GM04503 (cell line): ENCODE results near the gene PRDM16.

Experiments used
- DNase-seq: peaks from one replicate; pipeline ENCODE4 v3.0.0-alpha.2; 2012; ENCODE audit warnings: low read depth

Gene PRDM16

DNA sequence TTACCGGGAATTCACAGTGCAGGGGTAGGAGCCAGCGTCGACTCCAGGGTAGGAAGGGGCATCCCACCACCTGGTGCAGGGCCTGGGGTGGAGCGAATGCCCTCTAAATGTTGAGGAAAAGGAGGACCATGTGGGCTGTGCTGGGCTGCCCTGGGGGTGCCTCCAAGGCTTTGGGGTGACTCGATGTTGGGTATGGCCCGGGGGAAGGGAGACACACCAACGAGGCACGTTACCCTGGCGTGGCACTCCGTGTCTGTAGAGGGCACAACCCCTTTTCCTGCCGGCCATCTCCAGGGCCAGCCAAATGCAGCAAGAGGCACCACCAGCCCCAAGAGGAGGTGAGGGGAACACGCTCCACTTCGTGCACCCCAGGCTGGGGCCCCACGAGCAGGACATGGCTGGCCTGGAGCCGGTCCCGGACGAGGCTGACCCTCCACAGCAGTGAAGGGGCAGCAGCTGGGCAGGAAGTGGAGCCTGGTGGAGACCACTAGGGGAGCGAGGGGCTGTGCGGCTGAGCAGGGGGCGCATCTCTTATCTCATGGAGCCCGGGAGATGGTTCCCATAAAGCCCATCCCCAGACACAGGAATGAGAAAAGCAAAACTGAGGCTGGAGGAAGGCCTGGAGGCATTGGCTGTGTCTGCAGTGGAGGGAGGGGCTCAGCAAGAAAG is 36.5 kb upstream of the PRDM16 start:
- no peak for DNase-seq

- DNase-seq = no peak
Observed at GRCh38 chr1:3033040-3033789, 35.8 kb upstream of the PRDM16 start.

GRCh38 chr1:3033790-3034090 is 35.3 kb upstream of the PRDM16 start:
- no peak for DNase-seq

DNA sequence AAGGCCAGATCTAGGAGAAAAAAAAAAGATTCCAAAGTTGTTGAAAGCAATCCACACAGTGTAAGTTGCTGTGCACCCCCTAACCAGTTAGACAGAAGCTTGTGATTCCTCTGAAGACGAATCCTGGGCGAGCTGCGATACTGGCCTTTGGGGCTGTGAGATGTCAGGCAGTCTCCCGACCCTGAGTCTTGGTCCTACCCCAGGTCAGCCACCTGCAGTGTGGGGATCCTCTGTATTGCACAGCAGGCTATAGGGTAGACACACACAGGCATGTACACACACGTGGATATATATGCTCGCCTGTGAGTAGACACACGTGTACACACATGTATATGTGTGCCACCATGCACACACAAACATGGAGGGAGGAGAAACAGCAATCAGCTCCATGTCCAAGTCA is 34.8 kb upstream of the PRDM16 start:
- DNase-seq = no peak

GRCh38 chr1:3034728-3035562 is 34.1 kb upstream of the PRDM16 start:
- no peak for DNase-seq

DNA sequence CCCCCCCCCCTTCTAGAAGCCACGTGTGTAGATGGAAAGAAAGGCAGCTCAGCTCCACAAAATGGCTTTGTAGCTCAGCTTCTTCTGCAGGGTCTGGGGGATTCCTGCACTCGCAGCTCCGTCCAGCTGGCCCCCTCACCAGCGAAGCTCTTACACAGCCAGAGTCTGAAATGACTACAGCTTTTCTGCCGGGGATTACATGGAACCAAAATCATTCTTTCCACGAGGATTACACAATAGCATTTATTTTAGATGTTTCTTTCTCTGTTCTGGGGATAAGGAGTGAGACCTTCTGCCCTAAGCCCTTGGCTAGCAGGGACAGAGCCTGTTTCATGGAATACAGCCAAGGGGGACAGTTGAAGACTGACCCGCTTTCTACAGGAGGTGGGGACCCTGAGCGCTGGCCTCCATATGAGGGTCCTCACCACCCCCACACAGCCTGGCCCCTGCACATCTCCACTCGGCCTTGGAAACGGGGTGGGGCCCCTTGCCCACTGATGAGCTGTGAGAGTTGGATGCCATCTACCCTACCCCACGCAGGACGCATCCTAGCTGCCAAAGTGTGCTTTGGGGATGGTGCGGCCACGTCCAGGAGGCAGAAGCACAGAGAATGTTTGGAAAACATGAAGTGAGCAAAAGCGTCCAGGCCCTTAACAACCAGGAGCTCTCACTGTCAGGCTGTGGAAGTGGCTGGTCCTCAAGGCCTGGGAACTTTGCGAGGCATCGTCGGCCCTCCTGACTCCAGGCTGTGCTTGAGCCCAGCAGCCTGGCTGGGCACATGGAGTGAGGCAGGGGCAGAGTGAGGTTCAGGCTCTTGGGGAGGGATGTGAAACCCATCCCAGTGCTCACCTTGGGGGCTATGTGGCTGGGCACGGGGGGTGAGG is 33.2 kb upstream of the PRDM16 start:
- no peak for DNase-seq

- DNase-seq = no peak
Observed at GRCh38 chr1:3036447-3037280, 32.3 kb upstream of the PRDM16 start.

DNA sequence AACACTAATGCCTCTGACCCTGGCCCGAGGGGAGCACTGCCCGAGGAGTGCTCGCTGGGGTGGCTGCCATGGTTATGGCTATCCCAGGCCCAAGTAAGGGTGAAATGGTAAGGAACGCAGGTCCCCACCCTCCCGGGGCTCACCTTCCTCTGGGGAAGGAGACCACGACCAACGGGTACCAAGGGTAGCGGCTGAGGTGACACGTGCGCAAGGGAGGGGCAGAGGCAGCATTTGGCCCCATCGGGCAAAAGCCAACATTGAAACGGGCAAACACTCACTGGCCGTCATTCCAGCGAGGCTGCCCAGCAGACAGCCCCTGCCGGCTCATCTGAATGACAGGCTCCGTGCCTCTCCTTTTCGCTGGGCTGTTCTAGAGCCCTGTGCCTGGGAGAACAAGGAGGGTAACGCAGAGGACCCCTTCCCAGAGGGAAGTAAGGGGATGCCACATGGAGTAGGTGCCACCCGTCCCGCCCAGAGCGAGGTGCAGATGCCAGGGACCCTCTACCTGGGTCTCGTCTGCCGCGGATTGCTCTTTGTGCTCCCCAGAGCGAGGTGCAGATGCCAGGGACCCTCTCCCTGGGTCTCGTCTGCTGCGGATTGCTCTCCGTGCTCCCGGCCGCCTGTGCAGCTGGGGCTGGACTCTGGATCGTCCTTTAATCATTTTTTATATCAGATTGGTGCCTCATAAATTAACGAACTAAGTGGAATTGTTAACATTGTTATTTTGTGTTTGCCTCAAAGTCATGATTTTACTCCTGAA is 31.5 kb upstream of the PRDM16 start:
- no peak for DNase-seq

GRCh38 chr1:3038113-3038551 is 30.9 kb upstream of the PRDM16 start:
- DNase-seq = no peak

GRCh38 chr1:3038571-3039181 is 30.3 kb upstream of the PRDM16 start:
- no peak for DNase-seq

DNA sequence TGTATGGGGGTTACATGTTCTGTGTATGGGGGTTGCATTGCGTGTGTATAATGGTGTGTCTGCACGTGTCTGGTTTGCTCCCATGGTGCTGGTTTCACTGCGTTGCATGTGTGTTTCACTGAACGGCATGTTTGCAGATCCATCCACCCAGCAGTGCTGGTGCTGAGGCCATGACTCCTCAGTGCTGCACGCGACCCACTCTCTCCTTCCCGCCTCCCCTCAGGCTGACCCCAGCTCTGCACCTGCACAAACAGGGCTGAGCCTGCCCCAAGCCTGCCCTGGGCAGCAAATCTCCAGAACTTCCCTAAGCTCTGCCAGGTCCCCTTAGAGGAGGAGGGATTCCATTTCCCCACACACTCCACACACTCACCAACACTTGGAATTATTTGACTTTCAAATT is 29.0 kb upstream of the PRDM16 start:
- DNase-seq = no peak

GRCh38 chr1:3042481-3042880 is 26.5 kb upstream of the PRDM16 start:
- no peak for DNase-seq

DNA sequence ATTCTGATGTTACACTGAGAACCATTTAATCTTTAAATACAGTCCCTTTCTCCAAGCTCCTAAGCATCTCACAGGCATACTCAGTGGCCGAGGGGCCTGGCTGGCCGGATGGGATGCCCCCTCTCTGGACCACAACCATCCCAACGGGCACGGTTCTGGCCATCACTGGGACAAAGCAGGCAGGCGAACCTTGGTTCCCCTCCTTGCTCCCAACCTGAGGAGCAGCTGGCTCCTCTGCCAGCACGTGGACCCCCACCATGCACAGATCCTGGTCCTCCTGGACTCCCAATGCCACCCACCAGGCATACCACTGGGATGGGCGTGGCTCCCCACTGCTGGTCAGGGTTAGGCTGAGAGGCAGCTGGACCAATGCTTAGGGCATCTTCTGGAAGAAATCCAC is 19.8 kb upstream of the PRDM16 start:
- no peak for DNase-seq

GRCh38 chr1:3049905-3050304 is 19.1 kb upstream of the PRDM16 start:
- no peak for DNase-seq

DNA sequence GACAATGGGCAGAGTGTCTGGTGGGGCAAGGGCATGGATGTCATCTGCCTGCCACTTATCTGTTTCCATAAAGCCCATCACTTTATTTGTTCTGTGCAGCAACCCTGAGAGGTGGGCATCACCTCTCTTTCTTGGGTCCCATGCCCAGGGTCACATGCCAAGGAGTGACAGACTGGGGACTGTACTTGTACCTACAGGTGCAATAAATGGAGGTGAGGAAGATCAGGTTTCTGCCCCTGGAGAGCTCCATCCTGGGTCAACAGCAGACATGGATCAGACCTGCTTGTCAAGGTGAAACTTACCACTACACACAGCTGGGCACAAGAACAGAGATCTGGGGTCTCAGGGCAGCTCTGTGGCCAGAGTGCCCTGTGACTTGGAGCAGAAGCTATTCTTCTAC is 18.4 kb upstream of the PRDM16 start:
- no peak for DNase-seq

DNA sequence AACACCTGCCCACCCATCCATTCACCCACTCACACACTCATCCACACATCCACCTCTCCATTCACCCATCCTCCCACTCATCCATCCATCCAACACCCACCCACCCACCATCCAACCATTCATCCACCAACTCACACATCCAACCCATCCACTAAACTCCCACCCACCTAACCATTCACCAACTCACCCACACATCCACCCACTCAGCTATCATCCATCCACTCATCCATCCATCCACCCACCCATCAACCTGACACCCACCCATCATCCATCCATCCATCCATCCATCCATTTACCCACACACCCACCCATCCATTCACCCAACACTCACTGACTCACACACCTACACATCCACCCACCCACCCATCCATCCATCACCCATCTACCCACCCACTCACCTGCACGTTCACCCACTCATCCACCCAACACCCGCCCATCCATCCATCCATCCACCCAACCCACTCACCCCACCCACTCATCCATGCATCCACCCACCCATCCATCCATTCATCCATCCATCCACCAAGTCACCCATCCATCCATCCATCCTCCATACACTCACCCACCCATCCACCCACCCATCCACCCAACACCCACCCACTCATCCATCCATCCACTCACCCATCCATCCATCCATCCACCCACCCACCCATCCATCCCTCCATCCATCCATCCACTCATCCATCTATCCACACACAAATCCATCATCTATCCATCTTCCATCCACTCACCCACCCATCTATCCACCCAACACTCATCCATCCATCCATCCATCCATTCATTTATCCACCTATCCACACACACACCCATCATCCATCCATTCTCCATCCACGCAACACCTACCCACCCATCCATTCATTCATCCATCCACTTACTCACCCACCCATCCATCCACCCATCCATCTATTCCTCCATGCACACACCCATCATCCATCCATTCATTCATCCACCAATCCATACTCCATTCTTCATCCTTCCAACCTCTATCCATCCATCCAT is 17.4 kb upstream of the PRDM16 start:
- DNase-seq = no peak

DNA sequence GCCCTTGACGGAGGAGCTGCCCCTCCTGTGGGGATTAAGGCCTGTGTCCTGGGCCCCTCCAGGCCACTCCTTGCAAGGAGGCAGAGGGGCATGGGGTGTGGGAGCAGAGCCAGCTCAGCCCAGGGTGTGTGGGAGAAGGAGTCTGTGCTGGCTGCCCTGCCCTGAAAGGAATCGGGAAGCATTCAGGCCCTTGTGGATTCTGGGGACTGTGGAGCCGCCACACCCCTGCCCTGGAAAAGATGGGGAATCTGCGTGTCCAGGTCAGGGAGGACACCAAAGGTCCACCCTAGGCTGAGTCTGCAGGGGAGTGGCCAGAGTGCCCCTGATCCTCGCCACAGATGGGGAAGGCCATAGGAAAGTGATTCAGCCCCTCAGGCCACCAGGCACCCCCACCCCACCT is 16.5 kb upstream of the PRDM16 start:
- DNase-seq = no peak

DNA sequence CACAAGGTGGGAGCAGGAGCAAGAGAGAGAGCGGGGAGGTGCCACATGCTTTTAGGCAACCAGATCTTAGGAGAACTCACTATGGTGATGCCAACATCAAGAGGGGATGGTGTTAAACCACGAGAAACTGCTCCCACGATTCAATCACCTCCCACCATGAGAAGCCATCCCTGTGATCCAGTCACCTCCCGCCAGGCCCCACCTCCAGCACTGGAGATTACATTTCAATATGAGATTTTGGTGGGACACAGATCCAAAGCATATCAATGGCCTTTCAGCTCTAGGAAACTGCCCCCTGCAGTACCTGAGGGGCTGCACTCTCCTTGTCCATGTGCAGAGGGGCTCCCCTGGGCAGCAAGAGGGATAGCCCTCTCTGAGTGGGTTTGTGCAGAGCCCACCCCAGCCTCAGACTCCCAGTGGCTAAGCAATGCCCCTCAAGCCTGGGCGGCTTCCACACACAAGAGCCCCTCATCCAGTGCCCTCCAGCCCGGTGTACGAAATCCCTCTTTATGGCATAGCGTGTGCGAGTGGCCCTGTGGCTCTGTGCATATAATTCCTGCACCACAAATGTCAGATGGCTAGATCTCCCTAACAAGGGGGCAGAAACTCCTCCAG is 15.5 kb upstream of the PRDM16 start:
- no peak for DNase-seq
